GM18508 (cell line): ENCODE results near the gene ALDH5A1.

Experiments
- ATAC-seq: cut with Tn5 transposase; IDR thresholded peaks from one replicate; pipeline ENCODE4 v1.9.1; 2021; ENCODE audit warnings: moderate number of reproducible peaks; ENCODE audit not compliant: insufficient read depth, unreplicated experiment

Gene ALDH5A1

GRCh38 chr6:24522228-24523176, 27.7 kb downstream of the ALDH5A1 start:
- ATAC-seq, result no peak

GRCh38 chr6:24524329-24524728, 29.6 kb downstream of the ALDH5A1 start:
- no peak for ATAC-seq

- ATAC-seq, result no peak
Observed at GRCh38 chr6:24524805-24525204, 30.0 kb downstream of the ALDH5A1 start.

- no peak for ATAC-seq
Observed at GRCh38 chr6:24529985-24530384, 35.2 kb downstream of the ALDH5A1 start.

- no peak for ATAC-seq
Observed at GRCh38 chr6:24534329-24534728, 39.6 kb downstream of the ALDH5A1 start.

- no peak for ATAC-seq
Observed at GRCh38 chr6:24535210-24535609, 40.4 kb downstream of the ALDH5A1 start.

GRCh38 chr6:24536466-24536865, 41.7 kb downstream of the ALDH5A1 start:
- ATAC-seq, result no peak

GRCh38 chr6:24537082-24537699, 42.4 kb downstream of the ALDH5A1 start:
- no peak for ATAC-seq

GRCh38 chr6:24537771-24538385, 43.1 kb downstream of the ALDH5A1 start:
- ATAC-seq, result no peak

GRCh38 chr6:24539416-24539815, 44.6 kb downstream of the ALDH5A1 start:
- ATAC-seq, result no peak

GRCh38 chr6:24540197-24540596, 45.4 kb downstream of the ALDH5A1 start:
- no peak for ATAC-seq

GRCh38 chr6:24543683-24544082, 48.9 kb downstream of the ALDH5A1 start:
- no peak for ATAC-seq

GRCh38 chr6:24545183-24545582, 50.4 kb downstream of the ALDH5A1 start:
- no peak for ATAC-seq

GRCh38 chr6:24545691-24546090, 50.9 kb downstream of the ALDH5A1 start:
- ATAC-seq, result no peak

GRCh38 chr6:24546439-24546838, 51.7 kb downstream of the ALDH5A1 start:
- ATAC-seq, result no peak

- ATAC-seq, result no peak
Observed at GRCh38 chr6:24547243-24547642, 52.5 kb downstream of the ALDH5A1 start.

GRCh38 chr6:24549158-24549557, 54.4 kb downstream of the ALDH5A1 start:
- ATAC-seq, result no peak

GRCh38 chr6:24549674-24550353, 55.0 kb downstream of the ALDH5A1 start:
- no peak for ATAC-seq

- ATAC-seq, result no peak
Observed at GRCh38 chr6:24551139-24551538, 56.4 kb downstream of the ALDH5A1 start.

- no peak for ATAC-seq
Observed at GRCh38 chr6:24554474-24554873, 59.7 kb downstream of the ALDH5A1 start.

- no peak for ATAC-seq
Observed at GRCh38 chr6:24558516-24558915, 63.7 kb downstream of the ALDH5A1 start.
